ENCODE results near the gene RMDN2.

DNA sequence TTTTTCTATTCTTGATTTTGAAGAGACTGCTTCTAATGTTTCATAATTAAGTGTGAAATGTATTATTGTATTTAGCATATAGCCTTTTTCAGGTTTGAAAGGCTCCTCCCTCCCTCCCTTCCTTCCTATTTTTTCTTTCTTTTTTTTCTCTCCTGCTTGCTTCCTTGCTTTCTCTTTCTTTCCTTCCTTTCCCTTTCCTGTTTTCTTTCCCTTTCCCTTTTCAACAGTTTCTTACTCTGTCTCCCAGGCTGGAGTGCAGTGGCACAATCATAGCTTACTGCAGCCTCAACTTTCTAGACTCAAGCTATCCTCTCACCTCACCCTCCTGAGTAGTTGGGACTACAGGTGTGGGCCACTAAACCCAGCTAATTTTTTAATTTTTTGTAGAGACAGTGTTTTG lies 44.6 kb downstream of the RMDN2 start:
- no peak for TF ChIP-seq CTCF (IDR thresholded peaks at IDR 0.05; ENCODE audit: borderline replicate concordance, extremely low read depth, low read length, poor library complexity, severe bottlenecking)
- TF ChIP-seq EZH2 (IDR thresholded peaks at IDR 0.05; ENCODE audit: borderline replicate concordance, low read depth, low read length, severe bottlenecking): no peak
